CD4-positive, alpha-beta T cell treated with Interleukin-21 for 1 hour (primary cell): ENCODE measurements around the gene TMEM108.

Experiments
- DNase-seq: peaks from one replicate; pipeline ENCODE4 v3.0.0-alpha.2; 2020

TMEM108 gene

DNA sequence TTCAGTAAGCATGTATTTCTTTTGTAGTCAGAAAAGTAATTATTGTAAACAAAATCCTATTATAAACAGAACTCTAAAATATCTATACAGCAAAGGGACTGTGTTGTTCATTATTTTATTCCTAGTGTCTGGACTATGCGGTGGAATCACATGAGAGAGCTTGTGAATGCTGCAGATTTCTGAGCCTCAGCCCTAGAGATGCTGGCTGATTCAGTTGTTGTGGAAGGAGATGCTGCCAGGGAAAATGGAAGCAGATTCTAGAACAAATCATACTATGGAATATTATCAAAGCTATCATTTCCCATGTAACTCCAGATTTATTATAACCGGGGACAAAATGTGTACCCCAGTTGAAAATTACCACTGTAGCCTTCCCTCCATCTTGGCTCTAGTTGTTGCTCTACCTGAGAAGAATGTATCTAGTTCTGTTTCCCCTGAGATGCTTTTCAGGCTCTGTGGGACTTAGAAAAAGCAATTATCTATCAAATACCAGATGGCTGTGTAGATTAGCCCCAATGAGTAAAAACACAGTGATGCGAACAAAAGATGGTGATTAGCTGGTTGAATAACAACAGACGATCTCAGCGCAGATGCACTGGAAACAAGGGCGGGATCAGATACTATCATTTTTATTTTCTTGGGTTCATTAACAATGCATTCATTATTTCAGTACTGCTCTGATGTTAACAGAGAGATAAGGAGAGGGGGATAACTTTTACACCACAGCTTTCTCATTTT, 131.3 kb downstream of the TMEM108 start:
- no peak for DNase-seq

DNA sequence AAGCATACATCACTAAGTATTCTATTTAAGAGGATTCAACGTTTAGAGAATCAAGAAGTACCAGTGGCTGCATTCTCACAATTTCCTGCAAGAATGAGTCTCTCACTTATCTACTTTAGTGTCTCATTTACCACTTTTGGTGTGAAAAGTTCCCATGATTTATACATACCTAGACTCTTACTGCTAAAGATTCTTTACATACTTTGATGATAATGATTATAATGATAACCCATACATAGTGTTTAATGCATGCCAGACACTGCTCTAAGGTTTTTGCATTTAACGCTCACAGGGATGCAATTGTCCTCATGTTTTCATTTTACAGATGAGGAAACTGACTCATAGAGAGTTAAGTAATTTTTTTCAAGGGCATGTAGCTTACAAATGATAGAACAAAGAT, 133.6 kb downstream of the TMEM108 start:
- no peak for DNase-seq

DNA sequence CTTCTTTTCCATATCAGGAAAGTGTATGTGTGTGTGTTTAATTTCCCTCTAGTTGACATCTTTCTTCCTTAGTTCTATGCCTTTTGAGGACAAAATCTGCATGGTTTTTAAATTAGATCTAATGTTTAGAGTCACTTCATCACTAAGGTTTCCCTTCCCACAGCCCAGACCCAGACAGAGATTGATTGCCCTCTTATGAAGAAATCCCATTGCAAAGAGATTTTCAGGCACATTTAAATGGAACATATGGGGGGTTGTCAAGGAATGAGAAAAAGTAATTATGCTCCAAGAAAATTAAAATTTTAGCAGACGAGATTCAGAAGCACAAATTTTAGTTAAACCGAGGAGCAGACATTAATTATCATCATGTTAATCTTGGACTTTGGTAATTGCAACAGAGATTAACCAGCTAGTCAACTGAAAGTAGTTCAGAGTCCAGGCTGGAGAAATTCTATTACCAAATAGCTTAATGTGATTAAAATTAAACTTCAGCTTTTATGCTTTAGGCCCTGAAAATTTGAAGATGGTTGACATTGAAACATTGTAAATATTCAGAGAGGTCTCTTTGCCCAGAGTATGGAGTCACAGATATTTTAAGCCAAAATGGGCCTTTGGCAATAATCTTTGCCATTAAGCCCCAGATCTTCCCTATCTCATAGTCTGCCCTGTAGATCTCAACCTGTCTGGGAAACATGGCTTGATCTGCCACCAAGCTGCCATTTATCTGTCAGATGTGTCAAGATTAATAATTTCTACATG, 143.4 kb downstream of the TMEM108 start:
- no peak for DNase-seq

DNA sequence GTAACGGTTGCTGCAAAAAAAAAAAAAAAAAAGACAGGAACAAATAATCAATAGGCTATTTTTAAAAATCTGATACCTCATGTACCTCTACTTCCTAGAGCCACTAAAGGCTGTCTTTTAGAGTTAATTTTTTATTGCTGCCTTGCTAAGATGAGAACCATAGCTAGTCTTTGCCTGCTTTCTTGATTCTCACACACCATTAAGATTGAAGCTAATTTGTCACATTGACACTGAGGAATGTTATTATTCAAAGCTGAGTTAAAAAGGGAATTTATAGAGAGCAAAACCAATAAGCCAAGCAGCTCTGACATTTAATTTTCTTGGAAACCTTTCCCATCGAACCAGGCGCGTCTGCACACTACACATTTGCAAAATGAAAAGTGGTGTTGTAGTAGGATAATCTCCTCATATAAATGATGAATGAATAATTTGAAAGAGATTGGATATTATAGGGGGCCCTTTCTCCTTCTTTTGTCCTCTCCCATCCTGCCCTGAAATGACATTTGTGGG, 149.7 kb downstream of the TMEM108 start:
- no peak for DNase-seq

DNA sequence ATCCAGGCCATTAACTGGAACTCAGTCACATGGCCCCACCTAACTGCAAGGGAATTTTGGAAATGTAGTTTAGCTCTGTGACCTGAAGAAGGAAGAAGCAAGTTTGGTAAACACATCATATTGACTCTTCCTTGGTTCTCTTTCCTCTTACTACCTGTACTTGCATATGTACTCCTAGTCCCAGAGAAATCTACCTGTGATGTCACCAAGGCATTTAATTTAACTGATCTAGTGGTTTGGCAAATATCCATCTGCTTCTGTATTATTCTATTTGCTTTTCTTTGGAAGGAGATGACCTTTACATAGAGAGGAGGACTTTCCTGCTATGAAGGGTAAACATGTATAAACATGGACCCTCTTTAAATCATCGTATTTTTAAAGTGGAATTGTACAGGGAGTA, 150.8 kb downstream of the TMEM108 start:
- DNase-seq: no peak

DNA sequence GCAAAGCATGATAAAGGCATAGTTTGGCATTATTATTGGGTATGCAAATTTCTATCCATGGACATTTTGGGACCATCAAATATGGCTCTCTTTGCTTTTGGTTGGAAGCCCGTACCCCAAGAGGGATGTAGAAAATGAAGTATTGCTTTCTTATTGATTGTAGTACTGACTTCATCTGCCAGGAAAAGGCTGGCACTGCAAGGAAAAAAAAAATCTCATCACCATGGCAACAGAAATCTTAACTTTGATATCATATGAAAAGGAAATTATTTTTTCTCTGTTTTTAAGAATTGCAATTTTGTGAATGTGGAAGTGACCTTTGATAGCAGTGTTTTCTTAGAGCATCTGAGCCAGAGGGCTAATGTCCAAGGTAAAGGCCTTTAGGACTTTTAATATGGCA, 151.7 kb downstream of the TMEM108 start:
- no peak for DNase-seq

DNA sequence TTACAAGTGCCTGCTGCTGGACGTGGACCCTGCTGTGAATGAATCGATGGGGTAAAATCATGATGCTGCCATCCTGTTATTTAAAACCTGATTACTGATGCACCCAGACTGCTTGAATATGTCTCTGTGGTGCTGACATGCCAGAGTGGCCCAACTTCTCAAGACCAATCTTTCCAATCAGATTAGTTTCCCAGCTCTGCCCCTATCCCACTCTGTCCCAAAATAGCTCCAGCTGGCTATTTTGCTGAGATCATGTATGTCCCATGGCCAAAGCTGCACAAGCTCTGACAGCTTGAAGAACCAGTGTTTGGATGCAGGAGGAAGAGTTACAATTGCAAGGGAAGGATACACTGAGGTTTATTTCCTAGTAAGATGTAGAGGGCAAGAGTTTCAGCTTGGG, 153.6 kb downstream of the TMEM108 start:
- DNase-seq: no peak

DNA sequence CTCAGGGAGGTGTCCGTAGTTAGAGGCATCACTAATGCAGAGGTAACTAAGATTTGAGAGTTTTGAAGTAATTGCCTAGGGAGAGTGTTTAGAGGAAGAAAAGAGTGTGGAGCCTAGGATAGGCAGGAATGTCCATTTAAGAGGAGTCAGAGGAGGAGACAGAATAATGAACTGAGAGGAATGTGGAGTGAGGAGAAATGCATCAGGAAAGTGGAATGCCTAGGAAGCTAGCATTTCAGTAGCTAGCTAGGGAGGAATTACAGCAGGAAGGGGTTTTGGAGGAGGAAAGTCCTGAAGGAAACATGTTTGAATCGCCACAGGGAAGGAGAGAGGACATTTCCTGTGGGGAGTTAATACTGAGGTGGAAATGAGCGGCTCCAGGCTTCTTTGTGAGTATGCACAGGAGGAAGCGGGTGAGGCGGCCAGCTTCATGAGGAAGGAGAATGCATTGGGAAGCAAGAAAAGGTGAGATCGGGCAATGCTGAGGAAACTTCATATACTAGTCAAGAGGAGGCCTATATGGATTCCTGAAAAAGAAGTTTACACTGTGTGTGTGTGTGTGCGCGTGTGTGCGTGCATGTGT, 154.3 kb downstream of the TMEM108 start:
- no peak for DNase-seq

DNA sequence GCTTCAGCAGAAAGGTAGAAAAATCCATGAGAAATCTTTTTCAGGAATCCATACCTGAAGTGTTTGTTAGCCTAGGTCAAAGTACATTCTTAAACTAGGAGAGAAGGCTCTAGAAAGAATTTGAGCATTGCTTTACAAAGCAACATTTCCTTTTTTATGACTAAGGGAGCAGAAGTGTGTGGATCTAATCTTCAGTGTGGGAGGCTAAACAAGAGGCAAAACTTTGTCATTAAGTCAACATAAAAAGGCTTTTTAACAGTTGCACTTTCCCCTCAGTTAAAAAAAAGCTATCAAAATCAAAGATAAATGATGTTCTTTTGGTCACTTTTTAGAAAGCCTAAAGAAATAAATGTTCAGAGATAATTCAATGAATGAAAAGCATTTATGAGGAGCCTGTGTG, 154.8 kb downstream of the TMEM108 start:
- DNase-seq: no peak

DNA sequence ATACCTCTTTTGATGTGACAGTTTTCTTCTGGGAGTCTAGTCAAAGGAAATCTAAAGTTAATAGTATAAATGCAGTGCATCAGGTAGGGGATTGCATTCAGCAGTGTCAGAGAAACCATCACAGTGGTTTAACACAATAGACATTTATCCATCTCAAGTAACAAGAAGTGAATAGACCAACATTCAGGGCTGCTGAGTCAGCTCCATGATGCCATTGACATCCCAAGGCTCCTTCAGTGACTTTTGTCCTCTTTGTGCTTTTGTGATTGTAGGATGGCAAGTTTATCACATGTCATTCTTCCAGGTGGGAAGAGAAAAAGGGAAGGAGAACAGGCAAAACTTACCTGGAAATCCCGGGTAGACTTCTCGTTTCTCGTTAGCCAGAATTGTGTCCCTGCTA, 158.3 kb downstream of the TMEM108 start:
- no peak for DNase-seq

DNA sequence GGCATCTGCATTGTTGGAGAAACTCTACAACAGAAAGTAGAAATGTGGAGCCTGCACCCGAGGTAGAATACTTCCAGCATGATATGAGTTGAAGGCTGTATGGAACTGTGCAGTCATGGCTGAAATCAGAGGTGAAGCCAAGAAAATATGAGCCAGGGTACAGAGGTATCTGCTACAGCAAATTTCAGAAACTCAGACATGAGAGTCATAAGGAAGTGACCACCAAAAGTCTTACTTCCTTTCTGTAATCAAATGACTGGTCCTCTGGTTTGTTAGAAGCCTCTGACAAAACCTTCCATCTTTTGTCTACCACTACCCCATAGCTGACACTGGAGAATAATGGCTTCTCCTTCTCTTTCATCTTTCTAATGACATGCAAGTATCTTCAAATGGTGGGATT, 159.4 kb downstream of the TMEM108 start:
- DNase-seq: no peak

DNA sequence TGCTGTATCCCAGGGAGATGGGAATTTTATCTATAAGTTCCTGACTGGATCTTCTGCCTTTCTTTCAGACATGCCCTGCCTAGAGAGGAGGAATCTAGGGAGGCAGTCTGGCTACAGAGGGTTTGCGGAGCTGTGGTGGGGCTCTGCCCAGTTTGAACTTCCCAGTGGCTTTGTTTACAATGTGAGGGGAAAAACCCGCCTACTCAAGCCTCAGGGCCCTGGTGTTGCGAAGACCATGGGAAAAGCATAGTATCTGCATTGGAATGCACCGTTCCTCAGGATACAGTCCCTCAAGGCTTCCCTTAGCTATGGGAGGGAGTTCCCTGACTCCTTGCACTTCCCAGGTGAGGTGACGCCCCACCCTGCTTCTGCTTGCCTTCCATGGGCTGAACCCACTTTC, 168.7 kb downstream of the TMEM108 start:
- no peak for DNase-seq

DNA sequence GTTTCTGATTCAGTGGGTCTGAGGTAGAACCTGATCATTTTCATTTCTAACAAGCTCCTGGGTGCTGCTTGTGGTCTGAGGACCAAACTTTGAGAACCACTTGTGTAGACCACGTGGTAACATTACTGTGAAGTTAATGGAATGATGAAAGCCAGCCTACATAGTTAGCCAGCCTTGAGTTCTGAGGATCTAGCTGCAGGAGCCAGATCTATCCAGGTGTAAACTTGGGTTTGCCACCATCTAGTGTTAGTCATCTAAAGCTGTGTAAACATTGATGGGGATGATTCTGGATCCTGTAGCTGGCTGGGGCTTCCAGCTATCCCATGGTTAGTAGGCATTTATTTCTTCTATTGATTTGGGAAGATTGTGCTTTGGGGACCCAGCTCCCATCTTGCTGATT, 170.0 kb downstream of the TMEM108 start:
- no peak for DNase-seq

DNA sequence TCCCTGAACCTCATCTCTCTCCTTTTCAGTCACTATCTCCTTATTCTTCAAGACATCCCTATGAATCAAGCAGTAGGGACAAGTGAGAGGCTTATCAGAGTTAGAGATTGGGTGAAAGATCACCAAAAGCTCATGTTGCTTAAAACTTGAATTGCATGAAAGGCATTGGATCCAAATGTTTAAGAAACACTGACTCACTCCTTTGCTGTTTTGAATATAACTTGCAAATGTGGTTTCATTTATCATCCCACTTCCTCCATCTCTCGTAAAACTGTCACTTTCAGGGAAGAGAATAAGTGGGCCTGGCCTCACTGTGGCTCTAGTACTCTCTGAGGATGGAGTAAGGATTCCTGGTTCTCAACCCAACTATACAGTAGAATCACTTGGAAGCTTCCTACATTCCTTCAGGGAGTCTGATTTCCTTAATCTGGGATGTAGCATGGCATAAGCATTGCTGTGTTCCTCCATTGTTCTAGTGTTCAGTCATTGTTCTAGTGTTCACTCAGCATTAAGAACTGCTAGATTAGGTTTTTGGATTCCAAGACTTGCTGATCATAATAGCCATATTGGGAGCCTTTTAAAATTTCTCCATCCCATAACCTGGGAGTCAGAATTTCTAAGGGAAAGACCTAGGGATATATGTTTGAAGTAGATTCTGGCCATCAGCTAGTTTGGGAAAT, 171.8 kb downstream of the TMEM108 start:
- DNase-seq: no peak

DNA sequence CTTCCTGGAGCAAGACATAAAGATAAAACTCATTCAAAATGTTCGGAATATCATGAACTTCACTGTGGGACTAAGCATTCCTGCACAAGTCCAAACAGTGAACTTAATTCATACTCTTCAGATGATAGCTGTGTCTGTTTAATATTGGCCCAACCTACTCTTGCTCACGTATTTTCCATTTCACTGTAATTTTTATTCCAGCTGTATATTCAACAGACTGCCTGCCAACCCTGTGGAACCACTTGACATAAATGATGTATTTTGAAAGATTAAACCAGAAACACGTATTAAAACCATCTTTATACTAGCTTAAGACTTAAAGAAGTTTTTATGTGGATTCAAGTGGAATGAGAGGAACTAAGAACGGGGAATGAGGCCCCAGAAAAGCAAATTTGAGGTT, 172.5 kb downstream of the TMEM108 start:
- no peak for DNase-seq

DNA sequence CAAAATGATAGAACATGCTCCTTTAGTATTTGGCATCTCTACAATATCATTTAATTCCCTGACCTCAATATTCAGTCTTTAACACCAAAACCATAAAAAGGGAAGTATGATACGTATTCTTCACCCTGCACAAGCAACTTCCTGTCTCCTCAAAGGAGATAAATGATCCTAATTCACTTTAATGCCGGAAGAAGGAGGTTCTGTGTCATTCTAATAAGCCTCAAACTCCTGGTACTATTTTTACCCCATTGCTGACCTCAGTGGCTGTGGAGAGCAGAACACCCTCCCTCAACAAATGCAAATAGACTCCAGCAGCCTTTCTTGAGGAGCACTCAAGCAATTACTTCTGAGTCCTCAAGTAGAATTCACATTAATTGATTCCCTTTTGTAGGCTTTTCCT, 173.3 kb downstream of the TMEM108 start:
- no peak for DNase-seq

DNA sequence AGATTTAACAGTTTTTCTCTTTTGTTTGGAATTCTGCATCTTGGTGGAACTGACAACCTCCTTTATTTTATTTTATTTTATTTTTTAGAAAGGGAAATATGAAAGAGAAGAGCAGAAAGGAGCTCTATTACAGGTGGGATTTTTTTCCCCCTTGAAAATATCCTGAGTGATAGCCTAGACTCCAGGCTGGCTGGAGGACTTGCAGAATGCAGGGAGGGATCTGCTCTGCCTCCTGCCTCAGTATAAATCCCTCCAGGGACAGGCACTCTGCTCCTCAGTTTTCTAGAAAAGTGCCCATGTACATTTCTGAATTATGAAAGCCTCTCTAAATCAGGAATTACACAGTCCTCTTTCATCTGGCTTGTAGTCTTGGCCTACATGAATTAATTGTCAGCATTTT, 173.7 kb downstream of the TMEM108 start:
- DNase-seq: no peak

DNA sequence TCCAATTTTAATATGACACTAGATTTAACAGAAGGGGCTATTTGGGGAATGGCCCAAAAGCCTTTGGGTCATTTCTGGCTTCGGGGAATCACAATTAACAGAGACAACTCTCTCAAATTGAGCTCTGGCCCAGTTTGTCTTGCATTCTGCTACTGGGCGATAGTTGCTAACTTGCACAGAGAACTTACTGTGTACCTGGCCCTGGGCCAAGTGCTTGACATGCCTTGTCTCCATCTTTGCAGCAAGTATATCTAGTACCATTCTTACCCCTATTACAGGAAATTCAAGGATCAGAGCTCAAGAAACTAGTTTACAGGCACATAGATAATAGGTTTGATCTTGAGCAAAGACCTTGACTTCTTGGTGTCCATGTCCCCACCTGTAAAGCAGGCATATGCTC, 175.7 kb downstream of the TMEM108 start:
- no peak for DNase-seq

DNA sequence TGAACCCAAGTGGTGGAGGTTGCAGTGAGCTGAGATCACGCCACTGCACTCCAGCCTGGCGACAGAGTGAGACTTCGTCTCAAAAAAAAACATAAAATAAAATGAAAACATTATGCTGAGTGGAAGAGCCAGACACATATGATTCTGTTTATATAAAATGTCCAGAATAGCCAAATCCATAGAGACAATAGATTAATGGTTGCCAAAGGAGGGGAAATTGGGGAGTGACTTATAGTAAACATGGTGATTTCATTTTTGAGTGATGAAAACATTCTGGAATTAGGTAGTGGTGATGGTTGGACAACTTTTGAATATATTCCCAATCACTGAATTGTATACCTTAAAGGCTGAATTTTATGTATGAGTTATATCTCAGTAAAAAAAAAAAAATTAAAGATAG, 189.6 kb downstream of the TMEM108 start:
- no peak for DNase-seq

DNA sequence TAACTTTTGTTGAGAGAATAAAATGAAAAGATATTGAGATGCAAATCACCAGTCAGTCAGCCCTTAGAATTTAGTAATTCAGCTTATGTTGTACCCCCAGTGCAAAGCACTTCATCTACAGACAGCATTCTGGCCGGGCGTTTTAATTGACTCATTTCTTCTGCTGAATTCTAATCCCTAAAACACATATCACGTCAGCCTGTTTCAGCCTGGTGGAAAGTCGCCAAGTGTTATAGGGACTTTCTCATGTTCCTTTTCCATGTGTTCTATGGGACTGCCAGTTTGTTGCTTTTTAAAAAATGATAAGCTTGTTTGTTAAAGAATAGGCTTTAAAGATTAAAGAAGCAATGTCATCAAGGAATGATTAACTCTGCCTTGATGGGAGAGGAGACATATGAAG, 192.0 kb downstream of the TMEM108 start:
- DNase-seq: no peak

DNA sequence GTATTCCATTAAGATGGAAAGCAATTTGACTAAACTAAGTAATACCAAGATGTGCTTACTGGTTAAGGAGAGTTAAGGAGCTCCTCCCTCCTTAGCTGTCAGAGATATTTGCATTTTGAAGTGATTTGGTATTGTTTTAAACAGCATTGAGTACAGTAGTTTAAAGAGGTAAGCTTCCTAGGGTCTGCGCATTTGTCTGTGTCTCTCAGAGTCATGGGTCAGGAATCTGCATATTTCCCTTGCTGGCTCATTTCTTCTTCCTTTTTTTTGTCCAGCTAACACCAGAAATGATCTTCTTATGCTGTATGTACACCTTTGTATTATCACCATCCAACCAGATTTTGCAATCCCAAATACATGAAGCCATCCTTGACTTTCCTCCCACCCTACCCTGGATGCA, 198.7 kb downstream of the TMEM108 start:
- DNase-seq: no peak

DNA sequence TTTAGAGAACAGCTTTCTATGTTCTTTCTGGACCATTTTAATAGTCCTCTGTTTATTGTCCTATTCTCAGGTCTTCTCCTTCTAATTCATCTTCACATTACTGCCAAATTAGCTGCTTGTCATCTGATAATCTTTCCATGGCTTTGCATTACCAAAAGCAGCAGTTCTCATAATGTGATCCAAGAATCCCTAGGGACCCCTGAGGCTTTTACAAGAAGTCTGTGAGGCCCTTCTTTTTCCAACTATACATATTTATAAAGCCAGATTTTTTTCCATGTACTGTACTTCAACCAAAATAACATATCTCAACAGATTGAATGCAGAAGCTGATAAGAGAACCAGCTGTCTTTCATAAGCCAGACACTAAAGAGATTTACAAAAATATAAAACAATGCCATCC, 199.2 kb downstream of the TMEM108 start:
- no peak for DNase-seq

DNA sequence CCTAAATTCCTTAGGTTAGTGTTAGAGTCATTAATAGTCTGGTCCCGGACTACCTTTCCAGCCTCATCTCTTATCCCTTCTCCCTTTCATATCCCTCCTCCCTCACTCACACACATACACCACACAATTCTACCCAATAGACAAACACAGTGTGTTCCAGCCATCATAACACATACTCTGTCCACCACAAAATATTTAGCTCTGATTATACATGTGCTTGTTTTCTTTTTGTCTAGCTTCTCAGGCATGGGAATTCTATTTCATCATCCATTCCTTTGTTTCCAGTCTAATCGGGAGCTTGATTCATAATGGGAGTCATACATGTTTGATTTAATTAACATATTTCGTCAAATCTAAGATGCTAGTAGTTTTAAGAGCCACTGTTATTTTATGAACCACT, 199.8 kb downstream of the TMEM108 start:
- DNase-seq: no peak

DNA sequence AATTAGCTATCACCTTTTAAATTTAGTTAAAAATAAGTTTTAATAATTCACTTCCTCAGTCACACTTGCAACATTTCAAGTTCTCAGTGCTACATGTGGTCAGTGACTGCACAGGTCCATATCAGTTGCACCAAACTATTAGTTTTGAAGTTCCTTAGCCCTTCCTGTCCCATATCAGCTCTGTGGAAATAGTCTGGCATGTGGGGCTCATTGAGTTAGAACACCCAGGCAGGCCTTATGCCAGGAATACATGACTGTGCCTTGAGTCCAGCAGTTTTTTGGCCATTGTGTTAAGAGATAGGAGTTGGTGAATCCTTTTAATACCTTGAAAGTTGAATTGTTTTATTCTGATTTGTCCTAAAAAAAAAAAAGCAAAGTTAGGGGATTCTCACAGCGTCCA, 207.9 kb downstream of the TMEM108 start:
- no peak for DNase-seq
